NCI-H2196 treated with DMSO at 0.1 percent for 48 hours (cell line): Measurements from ENCODE around the gene MEIS2.

ENCODE experiments used
- DNase-seq: peaks from one replicate; lab custom pipeline; 2025; ENCODE audit not compliant: unreplicated experiment; lab: John Stamatoyannopoulos, UW

The MEIS2 gene

GRCh38 chr15:37077623-37078351, 22.6 kb downstream of the MEIS2 start:
- no peak for DNase-seq

GRCh38 chr15:37076543-37076942, 23.8 kb downstream of the MEIS2 start:
- no peak for DNase-seq

- DNase-seq, result no peak
These were observed 24.6 kb downstream of the MEIS2 start for GRCh38 chr15:37075777-37076176.

GRCh38 chr15:37072181-37072580, 28.2 kb downstream of the MEIS2 start:
- DNase-seq, result no peak

GRCh38 chr15:37071134-37071533, 29.2 kb downstream of the MEIS2 start:
- DNase-seq, result no peak

GRCh38 chr15:37070686-37071085, 29.7 kb downstream of the MEIS2 start:
- DNase-seq, result no peak

GRCh38 chr15:37061996-37062395, 38.4 kb downstream of the MEIS2 start:
- DNase-seq, result no peak

GRCh38 chr15:37059086-37059485, 41.3 kb downstream of the MEIS2 start:
- no peak for DNase-seq

- DNase-seq, result no peak
These were observed 41.9 kb downstream of the MEIS2 start for GRCh38 chr15:37058316-37058985.

- DNase-seq, result no peak
These were observed 42.5 kb downstream of the MEIS2 start for GRCh38 chr15:37057831-37058230.

- no peak for DNase-seq
These were observed 43.1 kb downstream of the MEIS2 start for GRCh38 chr15:37057256-37057655.

- no peak for DNase-seq
These were observed 43.9 kb downstream of the MEIS2 start for GRCh38 chr15:37056177-37057121.

GRCh38 chr15:37055481-37055880, 44.9 kb downstream of the MEIS2 start:
- no peak for DNase-seq

- no peak for DNase-seq
These were observed 46.0 kb downstream of the MEIS2 start for GRCh38 chr15:37054336-37054735.

GRCh38 chr15:37053166-37053565, 47.2 kb downstream of the MEIS2 start:
- DNase-seq, result no peak

- DNase-seq, result no peak
These were observed 50.0 kb downstream of the MEIS2 start for GRCh38 chr15:37050345-37050744.

- no peak for DNase-seq
These were observed 53.3 kb downstream of the MEIS2 start for GRCh38 chr15:37046876-37047614.

- DNase-seq, result no peak
These were observed 54.2 kb downstream of the MEIS2 start for GRCh38 chr15:37045859-37046740.

- no peak for DNase-seq
These were observed 55.3 kb downstream of the MEIS2 start for GRCh38 chr15:37044915-37045648.
